WTC11 (cell line): Measurements from ENCODE around the gene SEMA3D. TPM values are rescaled to one million over a fixed set of nuclear protein-coding genes. Genes with fewer than 3 reads are reported as not detected.

Source experiments
- ATAC-seq: fragments of 200-7000 bp; cut with Tn5 transposase; 2 replicates; pipeline ENCODE4 v1.10.0; 2021; ENCODE audit warnings: mild to moderate bottlenecking, moderate library complexity
- CTCF ChIA-PET: fragments of 300-600 bp; sonication (Branson Sonifier 250); formaldehyde crosslinking; loops from one replicate; lab custom pipeline; 2021; ENCODE audit warnings: antibody characterized with exemption; lab: Charles Lee
- POLR2A ChIA-PET: fragments of 350-600 bp; sonication (Branson Sonifier 250); formaldehyde crosslinking; loops from one replicate; lab custom pipeline; 2021; ENCODE audit warnings: antibody characterized with exemption; lab: Charles Lee
- DNase-seq: peaks from one replicate; pipeline ENCODE4 v3.0.0; 2021; ENCODE audit warnings: low spot score
- H3K27ac Mint-ChIP-seq: 2 replicates; pipeline ENCODE4 v1.8.0; 2021; ENCODE audit warnings: mixed read lengths
- H3K27me3 Mint-ChIP-seq: 2 replicates; pipeline ENCODE4 v1.8.0; 2021; ENCODE audit warnings: low read depth, mild to moderate bottlenecking, moderate library complexity, mixed read lengths
- H3K36me3 Mint-ChIP-seq: 2 replicates; pipeline ENCODE4 v1.8.0; 2021; ENCODE audit warnings: mixed read lengths
- H3K4me1 Mint-ChIP-seq: 2 replicates; pipeline ENCODE4 v1.8.0; 2022; ENCODE audit warnings: mixed read lengths
- H3K4me3 Mint-ChIP-seq: 2 replicates; pipeline ENCODE4 v1.8.0; 2021; ENCODE audit warnings: mild to moderate bottlenecking, moderate library complexity, mixed read lengths
- H3K9me3 Mint-ChIP-seq: 2 replicates; pipeline ENCODE4 v1.8.0; 2021; ENCODE audit warnings: mixed read lengths
- ATF3 ChIP-seq: sonication (generic); formaldehyde crosslinking; conservative IDR thresholded peaks from 2 replicates; pipeline ENCODE4 v1.8.1; 2022; ENCODE audit warnings: mild to moderate bottlenecking, missing genetic modification reagents
- ERG ChIP-seq: fragments of 250-450 bp; sonication (Bioruptor Pico); IDR thresholded peaks from 2 replicates; pipeline ENCODE4 v1.8.0; 2021; ENCODE audit warnings: mild to moderate bottlenecking
- ESRRA ChIP-seq: sonication (generic); formaldehyde crosslinking; IDR thresholded peaks from 2 replicates; pipeline ENCODE4 v1.8.1; 2022; ENCODE audit warnings: mild to moderate bottlenecking, missing genetic modification reagents, borderline replicate concordance
- ETV6 ChIP-seq: sonication (generic); formaldehyde crosslinking; IDR thresholded peaks from 2 replicates; pipeline ENCODE4 v1.8.1; 2022; ENCODE audit warnings: mild to moderate bottlenecking, missing genetic modification reagents
- FOXK1 ChIP-seq: sonication (generic); formaldehyde crosslinking; IDR thresholded peaks from 2 replicates; pipeline ENCODE4 v1.8.0; 2022; ENCODE audit warnings: mild to moderate bottlenecking, moderate library complexity, missing genetic modification reagents
- HMGA2 ChIP-seq: fragments of 250-450 bp; sonication (Bioruptor Pico); IDR thresholded peaks from 2 replicates; pipeline ENCODE4 v1.4.0; 2021; ENCODE audit warnings: mild to moderate bottlenecking, moderate library complexity
- MXD4 ChIP-seq: fragments of 250-450 bp; sonication (Bioruptor Pico); IDR thresholded peaks from 2 replicates; pipeline ENCODE4 v1.8.0; 2021; ENCODE audit warnings: mild to moderate bottlenecking, moderate library complexity, borderline replicate concordance
- PRDM15 ChIP-seq: sonication (generic); formaldehyde crosslinking; IDR thresholded peaks from 2 replicates; pipeline ENCODE4 v1.8.0; 2022; ENCODE audit warnings: missing genetic modification reagents
- TCF7 ChIP-seq: sonication (generic); formaldehyde crosslinking; IDR thresholded peaks from 2 replicates; pipeline ENCODE4 v1.8.0; 2022; ENCODE audit warnings: mild to moderate bottlenecking, low read depth, missing genetic modification reagents, moderate library complexity
- USF1 ChIP-seq: sonication (generic); formaldehyde crosslinking; IDR thresholded peaks from 2 replicates; pipeline ENCODE4 v1.8.0; 2022; ENCODE audit warnings: mild to moderate bottlenecking, missing genetic modification reagents
- ZBTB21 ChIP-seq: sonication (generic); formaldehyde crosslinking; IDR thresholded peaks from 2 replicates; pipeline ENCODE4 v1.8.1; 2023; ENCODE audit warnings: mild to moderate bottlenecking, missing genetic modification reagents, borderline replicate concordance
- ZBTB43 ChIP-seq: sonication (generic); formaldehyde crosslinking; IDR thresholded peaks from 2 replicates; pipeline ENCODE4 v1.8.1; 2023; ENCODE audit warnings: mild to moderate bottlenecking, missing genetic modification reagents
- ZMAT4 ChIP-seq: fragments of 250-450 bp; sonication (Bioruptor Pico); IDR thresholded peaks from 2 replicates; pipeline ENCODE4 v1.9.0; 2021; ENCODE audit warnings: mild to moderate bottlenecking
- ZNF138 ChIP-seq: sonication (generic); formaldehyde crosslinking; conservative IDR thresholded peaks from 2 replicates; pipeline ENCODE4 v1.8.1; 2022; ENCODE audit warnings: mild to moderate bottlenecking, moderate library complexity, missing genetic modification reagents
- ZNF281 ChIP-seq: sonication (generic); formaldehyde crosslinking; IDR thresholded peaks from 2 replicates; pipeline ENCODE4 v1.8.0; 2023; ENCODE audit warnings: mild to moderate bottlenecking, missing genetic modification reagents
- ZNF416 ChIP-seq: fragments of 250-450 bp; sonication (Bioruptor Pico); IDR thresholded peaks from 2 replicates; pipeline ENCODE4 v1.9.0; 2021; ENCODE audit warnings: mild to moderate bottlenecking, inconsistent platforms
- ZNF425 ChIP-seq: fragments of 250-450 bp; sonication (Bioruptor Pico); conservative IDR thresholded peaks from 2 replicates; pipeline ENCODE4 v1.9.0; 2021; ENCODE audit warnings: mild to moderate bottlenecking
- ZNF512 ChIP-seq: sonication (generic); formaldehyde crosslinking; IDR thresholded peaks from 2 replicates; pipeline ENCODE4 v1.8.1; 2022; ENCODE audit warnings: missing genetic modification reagents, borderline replicate concordance
- total RNA-seq: library from RNA; stranded (reverse); gene quantifications from 3 replicates; pipeline ENCODE4 v1.2.3, GENCODE V29; 2021

SEMA3D gene
- total RNA-seq, 1 experiment from 2014 or later = 3.8 TPM

GRCh38 chr7:85154282-85154937 is 32.4 kb downstream of the SEMA3D start (continued):
- TF ChIP-seq TCF7 (CRISPR knock-in tag) (no peak), ZNF281 (CRISPR knock-in tag) (no peak), MXD4 (no peak), FOXK1 (CRISPR knock-in tag) (no peak)

- CTCF ChIA-PET = no interaction called here
- no peak for TF ChIP-seq ZNF425 (CRISPR knock-in tag)
- no peak for TF ChIP-seq ZBTB21 (CRISPR knock-in tag)
- no peak for TF ChIP-seq ATF3 (CRISPR knock-in tag)
- no peak for TF ChIP-seq ZNF138 (CRISPR knock-in tag)
- no peak for TF ChIP-seq ERG
- TF ChIP-seq ZMAT4 (CRISPR knock-in tag) = no peak
- TF ChIP-seq ZBTB43 (CRISPR knock-in tag) = no peak
- no peak for TF ChIP-seq ETV6 (CRISPR knock-in tag)
- no peak for TF ChIP-seq ZNF416 (CRISPR knock-in tag)
- TF ChIP-seq MXD4 = no peak
- no peak for TF ChIP-seq USF1 (CRISPR knock-in tag)
- no peak for TF ChIP-seq ESRRA (CRISPR knock-in tag)
- no peak for TF ChIP-seq ZNF512 (CRISPR knock-in tag)
- no peak for TF ChIP-seq HMGA2 (CRISPR knock-in tag)
- TF ChIP-seq PRDM15 (CRISPR knock-in tag) = no peak
These were observed 33.1 kb downstream of the SEMA3D start for GRCh38 chr7:85153715-85154114.

More at GRCh38 chr7:85153715-85154114, 33.1 kb downstream of the SEMA3D start:
- no peak for ATAC-seq
- no peak for DNase-seq
- no peaks in the 10 kb centered on the region for H3K27me3 Mint-ChIP-seq
- H3K27ac Mint-ChIP-seq = no peak overlapping the region
- no peak overlapping the region for H3K4me3 Mint-ChIP-seq
- peaks cover 3% of the 10 kb centered on the region; the same call in 1 of the 2 replicates for H3K4me1 Mint-ChIP-seq
- H3K36me3 Mint-ChIP-seq = peaks cover 14% of the 10 kb centered on the region
- POLR2A ChIA-PET = no interaction called here
- peaks cover 26% of the 10 kb centered on the region for H3K9me3 Mint-ChIP-seq
